ENCODE data around the gene PDXK.

PDXK gene

DNA sequence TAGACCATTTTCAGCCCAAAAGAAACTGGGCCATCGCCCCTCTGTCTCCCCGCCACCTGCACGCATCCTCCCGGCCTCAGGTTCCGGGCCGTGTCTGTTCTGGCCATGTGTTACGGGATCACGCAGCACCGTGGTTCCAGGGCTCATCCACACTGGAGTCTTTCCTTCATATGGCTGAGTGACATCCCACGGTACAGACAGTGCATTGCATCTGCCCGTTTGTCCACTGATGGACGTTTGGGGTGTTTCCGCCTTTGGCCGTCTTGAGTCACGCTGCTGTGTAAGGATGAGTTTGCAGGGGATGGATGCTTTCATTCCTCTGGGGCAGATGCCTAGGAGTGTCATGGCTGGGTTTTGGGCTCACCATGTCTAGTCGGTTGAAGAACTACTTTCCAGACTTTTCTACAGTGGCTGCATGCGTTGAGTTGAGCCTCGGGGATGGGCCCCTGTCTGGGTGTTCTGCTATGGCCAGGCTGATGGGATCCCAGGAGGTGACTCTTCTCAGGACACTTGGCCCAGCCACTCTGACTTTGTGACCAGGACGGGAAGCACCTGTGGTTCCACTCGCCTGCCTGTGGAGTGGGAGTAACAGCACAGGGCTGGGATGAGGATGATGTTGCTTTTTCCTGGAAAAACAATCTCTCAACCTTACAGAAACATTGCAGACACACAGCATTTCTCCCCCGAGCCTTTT, 87.2 kb downstream of the PDXK start:
- no peak for DNase-seq (ENCODE audit: low read depth)

DNA sequence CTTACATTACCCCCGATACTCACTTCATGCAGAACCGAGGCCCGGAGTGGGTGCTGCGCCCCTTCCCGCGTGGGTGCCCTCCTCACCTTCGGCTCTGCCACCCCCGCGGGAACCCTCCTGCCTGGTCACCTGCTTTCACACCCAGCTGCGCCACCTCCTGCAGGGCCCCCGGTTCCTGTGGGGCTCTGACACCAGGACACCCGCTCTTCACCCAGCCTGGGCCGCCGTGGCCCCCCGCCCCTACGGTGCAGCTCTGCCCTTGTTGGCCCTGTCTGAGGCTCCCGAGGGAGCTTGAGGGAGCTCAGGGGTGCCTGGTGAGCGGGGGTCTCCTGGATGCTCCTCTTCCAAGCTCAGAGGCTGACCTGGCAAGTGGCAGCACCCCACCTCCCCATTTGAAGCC, 89.4 kb downstream of the PDXK start:
- no peak for DNase-seq (ENCODE audit: low read depth)

DNA sequence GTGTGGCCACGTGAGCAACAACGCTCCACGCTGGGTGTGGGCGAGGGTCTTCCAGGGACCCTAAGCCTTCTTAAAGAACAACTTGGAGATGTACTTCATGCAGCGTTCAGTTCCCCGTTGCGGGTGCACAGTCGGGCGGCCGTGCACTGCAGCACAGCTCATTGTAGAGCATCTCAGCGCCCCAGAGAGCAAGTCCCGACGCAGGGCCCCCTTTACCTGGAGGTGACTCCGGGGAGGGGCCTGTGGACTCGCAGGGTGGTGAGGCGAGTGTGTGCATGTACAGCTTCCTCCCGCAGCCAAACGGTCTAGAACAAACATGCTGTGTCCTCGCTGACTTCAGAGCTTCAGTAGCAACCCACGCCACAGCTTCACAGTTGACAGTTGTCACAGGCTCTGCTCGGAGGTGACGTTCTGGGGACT, 89.9 kb downstream of the PDXK start:
- DNase-seq (ENCODE audit: low read depth): no peak

DNA sequence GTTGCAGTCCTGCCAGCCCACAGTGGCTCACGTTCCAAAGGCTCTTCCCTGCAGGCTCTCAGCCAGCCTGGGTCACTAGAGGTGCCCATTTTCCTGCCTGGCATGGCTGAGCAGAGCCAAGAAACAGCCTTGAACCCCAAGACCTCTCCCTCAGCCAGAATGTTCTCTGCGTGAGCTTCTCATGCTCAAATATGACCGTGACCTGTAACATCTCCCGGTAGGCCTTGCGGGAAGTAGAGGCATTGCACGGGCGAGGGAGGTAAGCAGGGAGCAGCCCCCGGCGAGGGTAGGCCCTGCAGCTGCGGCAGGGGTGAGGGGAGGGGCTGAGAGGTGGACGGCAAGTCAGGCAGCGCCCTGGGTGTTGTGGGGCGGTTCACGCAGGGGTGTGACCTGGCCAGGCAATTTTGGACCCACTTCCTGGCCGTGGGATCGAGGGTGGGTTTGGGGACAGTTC, 90.4 kb downstream of the PDXK start:
- DNase-seq (ENCODE audit: low read depth): no peak

DNA sequence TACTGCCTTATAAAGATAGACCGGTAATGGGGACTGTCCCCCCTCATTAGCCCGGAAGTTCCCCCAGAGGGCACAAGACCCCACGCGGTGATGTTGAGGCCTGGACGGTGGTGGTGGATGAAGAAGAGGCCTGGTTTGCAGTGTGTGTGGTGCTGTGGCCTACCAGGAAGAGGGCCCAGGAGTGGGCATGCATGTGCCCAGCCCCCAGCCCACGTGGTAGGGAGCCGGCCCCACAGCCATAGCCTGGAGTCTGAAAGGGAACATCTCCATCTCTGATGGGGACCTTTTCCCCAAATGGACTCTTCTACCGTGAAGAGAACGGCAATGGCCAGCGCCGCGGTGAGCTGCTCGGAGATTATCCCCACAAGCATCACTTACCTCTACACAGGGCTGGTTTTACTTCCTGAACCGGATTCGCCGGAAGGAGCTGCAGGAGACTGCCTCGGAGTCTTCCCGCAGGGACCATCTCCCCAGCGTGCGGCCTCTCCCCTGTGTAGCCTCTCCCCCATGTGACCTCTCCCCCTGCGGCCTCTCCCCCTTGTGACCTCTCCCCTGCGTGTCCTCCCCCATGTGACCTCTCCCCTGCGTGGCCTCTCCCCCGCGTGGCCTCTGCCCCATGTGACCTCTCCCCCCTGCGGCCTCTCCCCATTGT, 91.0 kb downstream of the PDXK start:
- no peak for DNase-seq (ENCODE audit: low read depth)

DNA sequence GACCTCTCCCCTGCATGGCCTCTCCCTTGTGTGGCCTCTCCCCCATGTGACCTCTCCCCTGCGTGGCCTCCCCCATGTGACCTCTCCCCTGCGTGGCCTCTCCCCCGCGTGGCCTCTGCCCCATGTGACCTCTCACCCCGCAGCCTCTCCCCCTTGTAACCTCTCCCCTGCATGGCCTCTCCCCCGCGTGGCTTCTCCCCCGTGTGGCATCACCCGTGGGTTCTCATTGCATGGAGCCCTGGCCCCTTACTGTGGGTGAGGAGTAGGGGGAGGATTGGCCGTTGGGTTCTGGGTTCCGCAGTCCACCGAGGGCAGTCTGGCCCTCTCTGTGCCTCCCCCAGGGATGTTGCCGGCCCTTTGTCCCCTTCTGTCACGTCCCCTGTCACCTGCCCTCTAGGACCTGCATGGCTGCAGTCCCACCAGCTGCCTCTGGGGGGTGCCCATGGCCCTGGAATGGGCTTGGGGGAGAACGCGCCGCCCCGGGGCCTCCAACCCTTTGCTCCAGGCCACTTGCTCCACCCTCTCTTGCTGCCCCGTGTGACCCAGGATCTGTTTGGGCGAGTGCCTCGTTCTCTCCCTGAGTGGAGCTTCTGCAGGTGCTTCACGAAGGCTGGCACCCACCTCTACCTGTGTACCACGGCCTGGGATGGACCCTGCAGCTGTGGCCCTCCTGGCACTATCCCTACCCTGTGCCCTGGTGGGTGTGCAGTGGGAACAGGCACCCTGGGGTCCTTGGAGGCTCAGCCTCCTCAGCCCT, 91.8 kb downstream of the PDXK start:
- peak; percentile 90 for DNase-seq (ENCODE audit: low read depth)

DNA sequence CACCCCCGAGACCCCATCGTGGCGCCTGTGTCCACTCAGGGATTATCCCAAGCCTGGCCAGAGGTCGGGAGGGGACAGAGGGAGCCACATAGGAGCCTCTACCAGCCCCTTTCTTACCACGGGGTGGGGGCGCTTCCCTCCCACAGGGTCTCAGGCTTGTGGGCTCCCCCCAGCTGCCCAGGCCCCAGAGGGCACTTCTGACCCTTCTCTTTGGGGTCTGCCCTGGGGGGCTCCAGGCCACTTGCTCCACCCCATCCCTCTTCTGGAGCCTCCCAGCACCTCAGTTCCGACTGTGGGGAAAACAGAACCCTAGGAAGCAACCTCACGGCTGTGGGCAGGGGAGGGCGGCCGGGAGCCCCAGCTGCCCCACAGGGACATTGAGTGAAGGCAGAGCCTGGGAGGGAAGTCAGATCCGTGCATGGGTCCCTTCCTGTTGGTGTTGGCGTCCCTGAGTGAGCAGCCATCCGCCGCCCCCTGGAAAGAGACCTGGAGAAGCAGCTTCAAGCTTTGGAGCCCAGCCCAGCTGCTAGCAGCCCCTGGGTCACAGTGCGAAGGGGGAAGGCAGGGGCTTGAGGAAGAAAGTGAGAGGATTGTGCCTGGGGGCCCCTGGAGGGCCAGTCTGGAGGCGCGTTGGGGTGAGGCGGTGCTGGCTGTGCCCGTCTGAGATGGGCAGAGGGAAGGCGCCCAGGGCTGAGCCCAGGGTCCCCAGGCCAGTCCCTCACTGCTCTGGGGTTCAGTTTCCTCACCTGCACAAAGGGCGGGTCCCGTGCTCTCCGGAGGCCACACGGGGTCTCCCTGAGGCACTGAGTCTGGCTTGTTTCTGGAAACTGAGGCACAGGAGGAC, 92.6 kb downstream of the PDXK start:
- no peak for DNase-seq (ENCODE audit: low read depth)

Measured in activated T-cell treated with anti-CD3 and anti-CD28 coated beads for 1 hour (primary cell).